Stimulated activated memory B cell treated with anti-CD40 and anti-IgM and Interleukin-4, amounts not matched to agents 10 μg/mL and 1 μg/mL and 100 μg/mL, for 72 hours (primary cell): Measurements from ENCODE around the gene KIF11.
"Not testable (repeated sequence)": the region's sequence is repeated elsewhere in the genome, so short reads cannot be mapped to it uniquely, and the experiment has no call there.

Experiments used
- ATAC-seq: fragments of 150-1000 bp; cut with Tn5 transposase; 2 replicates; pipeline ENCODE4 v1.10.0; 2021
- H3K27ac Mint-ChIP-seq: one replicate; pipeline ENCODE4 v1.8.0; 2022; ENCODE audit warnings: mild to moderate bottlenecking, mixed read lengths
- H3K27me3 Mint-ChIP-seq: one replicate; pipeline ENCODE4 v1.8.0; 2022; ENCODE audit warnings: mixed read lengths
- H3K36me3 Mint-ChIP-seq: one replicate; pipeline ENCODE4 v1.8.0; 2022; ENCODE audit warnings: mixed read lengths
- H3K4me1 Mint-ChIP-seq: one replicate; pipeline ENCODE4 v1.8.0; 2022; ENCODE audit warnings: mixed read lengths
- H3K4me3 Mint-ChIP-seq: one replicate; pipeline ENCODE4 v1.8.0; 2022; ENCODE audit warnings: mild to moderate bottlenecking, moderate library complexity, mixed read lengths
- H3K9me3 Mint-ChIP-seq: one replicate; pipeline ENCODE4 v1.8.0; 2022; ENCODE audit warnings: mixed read lengths

KIF11 gene

GRCh38 chr10:92592761-92593618 lies at the start of gene KIF11:
TSS of gene KIF11 (plus strand) at chr10:92593130. CDS start at chr10:92593376, 246 bp downstream.
- peak within 1 kb of the TSS; percentile 97 for H3K4me3 Mint-ChIP-seq
- H3K9me3 Mint-ChIP-seq, result no peaks in the 10 kb centered on the region
- H3K4me1 Mint-ChIP-seq, result peaks cover 42% of the 10 kb centered on the region
- peak within 1 kb of the TSS; percentile 99 for H3K27ac Mint-ChIP-seq
- H3K27me3 Mint-ChIP-seq, result no peaks in the 10 kb centered on the region
- ATAC-seq, result peak; percentile 95
- no peaks in the 10 kb centered on the region for H3K36me3 Mint-ChIP-seq

DNA sequence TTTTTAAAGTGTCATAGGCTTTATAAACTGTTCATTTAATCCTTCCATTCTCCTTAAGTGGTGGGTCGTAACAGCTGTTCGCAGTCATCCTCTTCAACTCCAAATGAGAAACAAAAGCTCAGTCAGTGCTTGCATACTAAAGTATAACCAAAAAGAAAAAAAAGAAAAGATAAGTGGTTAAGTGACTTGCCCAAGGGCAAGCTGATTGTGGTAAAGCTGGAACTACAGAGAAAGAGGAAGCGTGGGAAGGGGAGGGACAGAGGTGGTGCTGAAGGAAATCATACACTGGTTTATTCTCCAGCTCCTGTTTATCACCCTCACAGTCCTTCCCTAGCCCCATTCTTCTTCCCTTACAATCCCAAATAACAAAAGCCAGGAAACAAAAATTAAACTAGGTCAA lies 48.6 kb upstream of the KIF11 start:
- H3K27me3 Mint-ChIP-seq, result no peaks in the 10 kb centered on the region
- peaks cover 39% of the 10 kb centered on the region for H3K4me1 Mint-ChIP-seq
- H3K4me3 Mint-ChIP-seq, result no peak overlapping the region
- H3K27ac Mint-ChIP-seq, result peak overlapping the region; percentile 18
- H3K9me3 Mint-ChIP-seq, result no peaks in the 10 kb centered on the region
- peak; percentile 82 for ATAC-seq
- H3K36me3 Mint-ChIP-seq, result peaks cover 11% of the 10 kb centered on the region

GRCh38 chr10:92545556-92545955 lies 47.4 kb upstream of the KIF11 start:
- H3K4me3 Mint-ChIP-seq, result no peak overlapping the region
- no peaks in the 10 kb centered on the region for H3K9me3 Mint-ChIP-seq
- H3K27me3 Mint-ChIP-seq, result no peaks in the 10 kb centered on the region
- H3K27ac Mint-ChIP-seq, result no peak overlapping the region
- peaks cover 11% of the 10 kb centered on the region for H3K36me3 Mint-ChIP-seq
- H3K4me1 Mint-ChIP-seq, result peaks cover 39% of the 10 kb centered on the region
- no peak for ATAC-seq

- Mint-ChIP-seq H3K36me3 (peaks cover 23% of the 10 kb centered on the region), H3K4me1 (peaks cover 40% of the 10 kb centered on the region), H3K27me3 (no peaks in the 10 kb centered on the region), H3K9me3 (no peaks in the 10 kb centered on the region), H3K27ac (no peak overlapping the region), H3K4me3 (no peak overlapping the region)
- ATAC-seq, result no peak
Measured at GRCh38 chr10:92547676-92548075, 45.3 kb upstream of the KIF11 start.

- peaks cover 17% of the 10 kb centered on the region for H3K4me1 Mint-ChIP-seq
- H3K9me3 Mint-ChIP-seq, result peaks cover 8% of the 10 kb centered on the region
- H3K27me3 Mint-ChIP-seq, result no peaks in the 10 kb centered on the region
- no peak overlapping the region for H3K4me3 Mint-ChIP-seq
- no peak for ATAC-seq
- H3K36me3 Mint-ChIP-seq, result peaks cover 42% of the 10 kb centered on the region
- H3K27ac Mint-ChIP-seq, result no peak overlapping the region
Measured at GRCh38 chr10:92550924-92551323, 42.0 kb upstream of the KIF11 start.

DNA sequence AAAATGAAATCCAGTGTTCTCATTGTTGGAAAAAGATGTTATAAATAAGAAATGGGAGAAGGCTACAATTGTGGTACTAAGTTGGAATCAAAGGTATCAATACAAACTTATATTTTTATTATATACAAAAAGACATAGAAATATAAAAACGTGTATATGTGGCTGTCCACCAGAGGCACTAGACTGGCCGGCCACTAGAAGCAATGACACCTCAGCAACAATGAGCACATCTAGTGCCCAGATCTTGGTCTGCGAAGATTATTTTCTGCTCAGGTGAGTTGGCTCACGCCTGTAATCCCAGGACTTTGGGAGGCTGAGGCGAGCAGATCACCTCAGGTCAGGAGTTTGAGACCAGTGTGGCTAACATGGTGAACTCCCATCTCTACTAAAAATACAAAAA lies 40.6 kb upstream of the KIF11 start:
- no peak overlapping the region for H3K27ac Mint-ChIP-seq
- no peak for ATAC-seq

GRCh38 chr10:92553959-92554358 lies 39.0 kb upstream of the KIF11 start:
- H3K36me3 Mint-ChIP-seq, result peaks cover 61% of the 10 kb centered on the region
- H3K27me3 Mint-ChIP-seq, result no peaks in the 10 kb centered on the region
- peaks cover 14% of the 10 kb centered on the region for H3K4me1 Mint-ChIP-seq
- H3K9me3 Mint-ChIP-seq, result peaks cover 8% of the 10 kb centered on the region
- ATAC-seq, result no peak
- no peak overlapping the region for H3K4me3 Mint-ChIP-seq
- H3K27ac Mint-ChIP-seq, result no peak overlapping the region

More for the DNA sequence above, 40.6 kb upstream of the KIF11 start:
- peaks cover 8% of the 10 kb centered on the region for H3K9me3 Mint-ChIP-seq
- H3K4me1 Mint-ChIP-seq, result peaks cover 14% of the 10 kb centered on the region
- no peak overlapping the region for H3K4me3 Mint-ChIP-seq
- no peaks in the 10 kb centered on the region for H3K27me3 Mint-ChIP-seq
- H3K36me3 Mint-ChIP-seq, result peaks cover 45% of the 10 kb centered on the region

DNA sequence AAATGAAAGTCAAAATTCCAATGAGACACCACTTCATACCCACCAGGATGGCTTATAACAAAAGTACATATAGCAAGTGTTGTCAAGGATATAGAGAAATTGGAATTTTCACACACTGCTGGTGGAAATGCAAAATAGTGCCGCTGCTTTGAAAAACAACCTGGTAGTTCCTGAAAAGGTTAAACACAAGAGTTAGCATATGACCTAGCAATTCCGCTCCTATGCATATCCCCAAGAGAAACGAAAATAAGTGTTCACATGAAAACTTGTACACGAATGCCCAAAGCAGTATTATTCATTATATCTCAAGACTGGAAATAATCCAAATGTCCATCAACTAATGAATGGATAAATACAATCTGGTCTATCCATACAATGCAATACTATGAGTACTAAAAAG lies 33.9 kb upstream of the KIF11 start:
- H3K9me3 Mint-ChIP-seq, result peaks cover 2% of the 10 kb centered on the region
- no peak for ATAC-seq
- H3K4me1 Mint-ChIP-seq, result peaks cover 6% of the 10 kb centered on the region
- no peak overlapping the region for H3K27ac Mint-ChIP-seq
- H3K4me3 Mint-ChIP-seq, result no peak overlapping the region
- peaks cover 71% of the 10 kb centered on the region for H3K36me3 Mint-ChIP-seq
- no peaks in the 10 kb centered on the region for H3K27me3 Mint-ChIP-seq

DNA sequence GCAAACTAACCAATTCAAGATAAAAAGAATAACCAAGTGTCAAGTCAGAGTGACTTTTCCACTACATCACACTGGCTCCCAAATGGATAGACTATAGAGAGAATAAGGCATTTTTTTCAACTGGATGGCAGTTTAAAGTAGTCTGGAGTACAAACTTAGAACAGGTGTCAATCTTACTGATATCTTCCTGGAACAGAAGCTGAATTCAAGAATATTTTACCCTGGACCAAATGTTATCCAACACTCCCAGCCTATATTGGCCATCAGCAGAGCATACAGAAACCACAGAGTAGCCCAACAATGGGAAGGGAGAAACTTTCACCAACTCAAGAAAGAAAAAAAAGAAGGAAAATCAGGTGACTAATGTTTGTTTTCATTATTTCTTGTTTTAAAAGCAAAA lies 30.5 kb upstream of the KIF11 start:
- Mint-ChIP-seq H3K9me3 (peaks cover 2% of the 10 kb centered on the region), H3K4me1 (peaks cover 26% of the 10 kb centered on the region), H3K27ac (no peak overlapping the region), H3K36me3 (peaks cover 70% of the 10 kb centered on the region), H3K27me3 (no peaks in the 10 kb centered on the region), H3K4me3 (no peak overlapping the region)
- ATAC-seq, result no peak

DNA sequence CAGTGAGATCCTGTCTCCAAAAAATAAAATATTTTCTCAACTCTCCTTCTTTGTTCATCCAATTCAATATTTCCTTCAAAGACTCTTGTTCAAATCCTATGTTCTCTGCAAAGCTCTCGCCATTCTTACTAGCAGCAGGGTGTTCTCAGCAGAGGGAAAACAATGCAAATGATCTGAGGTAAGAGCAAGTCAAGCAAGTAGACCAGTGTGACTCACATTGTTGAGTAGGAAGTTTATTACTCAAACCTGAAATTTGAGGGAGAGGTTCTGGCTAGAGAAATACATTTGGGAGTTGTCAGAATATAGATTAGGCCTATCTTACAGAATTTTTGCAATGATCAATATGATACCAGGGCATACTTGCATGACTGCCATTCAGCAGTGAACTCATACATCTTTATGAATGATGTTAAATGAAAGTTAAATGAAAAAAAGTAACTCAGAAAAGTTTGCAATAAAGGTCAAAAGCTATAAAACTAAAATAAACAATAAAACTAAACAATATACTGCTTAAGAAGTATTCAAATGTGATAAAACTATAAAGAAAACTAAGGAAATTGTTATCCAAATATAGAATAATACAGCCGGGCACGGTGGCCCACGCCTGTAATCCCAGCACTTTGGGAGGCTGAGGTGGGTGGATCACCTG lies 24.9 kb upstream of the KIF11 start:
- peaks cover 38% of the 10 kb centered on the region for H3K36me3 Mint-ChIP-seq

DNA sequence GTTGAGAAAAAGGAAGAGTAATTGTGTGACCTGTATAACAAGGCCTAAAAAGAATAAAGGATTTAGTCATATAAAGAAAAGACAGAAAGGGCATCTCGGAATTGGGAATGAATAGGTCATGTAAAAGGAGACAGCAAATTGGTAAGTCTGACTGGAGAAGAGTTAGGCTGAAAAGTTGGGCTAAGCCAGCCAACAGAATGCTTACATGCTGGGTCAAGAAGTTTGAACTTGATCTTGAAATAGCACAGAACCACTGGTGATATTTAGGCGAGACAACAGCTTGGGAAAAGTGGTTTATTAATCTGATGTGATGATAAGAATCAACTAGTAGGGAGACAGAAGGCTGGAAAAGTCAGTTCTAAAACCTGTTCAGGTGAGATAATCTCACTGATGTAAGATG lies 23.9 kb upstream of the KIF11 start:
- Mint-ChIP-seq H3K36me3 (peaks cover 33% of the 10 kb centered on the region), H3K9me3 (no peaks in the 10 kb centered on the region), H3K27ac (no peak overlapping the region), H3K4me1 (peaks cover 64% of the 10 kb centered on the region), H3K4me3 (no peak overlapping the region), H3K27me3 (no peaks in the 10 kb centered on the region)
- ATAC-seq, result no peak

More for the DNA sequence above, 24.9 kb upstream of the KIF11 start:
- Mint-ChIP-seq H3K4me3 (no peak overlapping the region), H3K4me1 (peaks cover 64% of the 10 kb centered on the region), H3K9me3 (no peaks in the 10 kb centered on the region), H3K27ac (no peak overlapping the region), H3K27me3 (no peaks in the 10 kb centered on the region)
- peak; percentile 86 for ATAC-seq

GRCh38 chr10:92569663-92570062 lies 23.3 kb upstream of the KIF11 start:
- ATAC-seq, H3K27me3 Mint-ChIP-seq, H3K27ac Mint-ChIP-seq, H3K4me3 Mint-ChIP-seq, H3K9me3 Mint-ChIP-seq: not testable (repeated sequence)
- Mint-ChIP-seq H3K36me3 (peaks cover 29% of the 10 kb centered on the region), H3K4me1 (peaks cover 68% of the 10 kb centered on the region)

GRCh38 chr10:92571649-92572048 lies 21.3 kb upstream of the KIF11 start:
- no peak for ATAC-seq
- H3K27me3 Mint-ChIP-seq, result no peaks in the 10 kb centered on the region
- H3K27ac Mint-ChIP-seq, result no peak overlapping the region
- peaks cover 59% of the 10 kb centered on the region for H3K4me1 Mint-ChIP-seq
- H3K9me3 Mint-ChIP-seq, result no peaks in the 10 kb centered on the region
- H3K36me3 Mint-ChIP-seq, result peaks cover 14% of the 10 kb centered on the region
- H3K4me3 Mint-ChIP-seq, result no peak overlapping the region

DNA sequence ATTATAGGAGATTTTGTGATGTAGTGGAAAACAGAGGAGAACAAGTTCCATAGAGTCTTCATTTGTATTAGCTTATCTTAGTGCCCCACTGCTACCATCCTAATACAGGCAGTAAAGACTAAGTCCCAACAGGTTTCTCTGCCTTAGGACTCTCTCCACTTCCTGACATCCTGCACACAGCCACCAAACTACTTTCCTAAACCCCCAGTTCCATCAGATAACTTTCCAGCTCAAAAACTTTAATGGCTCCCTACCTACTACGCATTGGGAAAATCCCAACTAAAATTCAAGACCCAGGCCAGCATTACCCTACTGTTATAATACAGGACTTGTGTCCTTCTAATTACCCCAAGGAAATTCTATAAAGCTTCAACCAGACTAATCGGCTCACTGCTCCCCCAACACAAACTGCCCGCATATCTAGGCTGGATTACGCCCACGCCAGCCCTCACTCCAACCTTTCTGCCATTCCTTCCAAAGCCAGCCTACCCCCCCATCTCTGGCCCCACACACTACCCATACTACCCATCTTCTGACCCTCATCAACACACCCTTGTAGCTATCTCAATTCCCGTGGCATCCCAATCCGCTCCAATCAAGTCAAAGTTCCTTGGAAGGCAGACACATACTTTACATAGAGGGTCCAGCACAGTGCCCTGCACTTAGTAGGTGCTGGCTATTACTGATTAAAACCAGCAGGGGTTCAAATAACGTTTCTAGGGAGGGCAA lies 20.4 kb upstream of the KIF11 start:
- Mint-ChIP-seq H3K4me1 (peaks cover 53% of the 10 kb centered on the region), H3K9me3 (no peaks in the 10 kb centered on the region), H3K36me3 (peaks cover 9% of the 10 kb centered on the region), H3K4me3 (peak overlapping the region; percentile 91), H3K27me3 (no peaks in the 10 kb centered on the region), H3K27ac (peak overlapping the region; percentile 94)
- ATAC-seq, result no peak

- peak overlapping the region; percentile 91 for H3K4me3 Mint-ChIP-seq
- peak overlapping the region; percentile 94 for H3K27ac Mint-ChIP-seq
- ATAC-seq, result no peak
- H3K4me1 Mint-ChIP-seq, result peaks cover 46% of the 10 kb centered on the region
- no peaks in the 10 kb centered on the region for H3K27me3 Mint-ChIP-seq
- no peaks in the 10 kb centered on the region for H3K9me3 Mint-ChIP-seq
- peaks cover 5% of the 10 kb centered on the region for H3K36me3 Mint-ChIP-seq
Measured at GRCh38 chr10:92573091-92573797, 19.7 kb upstream of the KIF11 start.
